Measurements from ENCODE around the gene PGPEP1.

DNA sequence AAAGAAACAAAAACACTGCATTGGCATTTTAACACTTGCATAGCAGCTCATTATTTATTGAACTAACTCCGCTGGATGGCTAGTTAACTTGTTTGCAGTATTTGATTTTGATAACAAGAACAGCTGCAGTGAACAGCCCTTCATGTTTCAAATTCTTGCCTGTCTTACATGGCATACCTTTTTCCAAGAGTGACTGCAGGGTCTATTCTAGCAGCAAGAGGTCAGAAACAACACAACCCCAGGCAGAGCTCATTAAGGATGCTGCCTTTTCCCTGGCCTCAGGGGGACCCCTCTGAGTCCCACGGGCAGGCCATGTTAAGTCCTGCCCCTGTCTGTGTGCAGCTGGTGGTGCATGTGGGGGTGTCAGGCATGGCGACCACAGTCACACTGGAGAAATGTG, 16.6 kb downstream of the PGPEP1 start:
- TF ChIP-seq EZH2 (IDR thresholded peaks at IDR 0.05; ENCODE audit: low read length, unreplicated experiment) (no peak), CTCF (conservative IDR thresholded peaks at IDR 0.05; ENCODE audit: low read depth, low read length) (no peak), EZH2phosphoT487 (IDR thresholded peaks at IDR 0.05; ENCODE audit: borderline replicate concordance, low read length) (no peak)
